ENCODE measurements around the gene LARGE1.

- TF ChIP-seq, protein P1, sequence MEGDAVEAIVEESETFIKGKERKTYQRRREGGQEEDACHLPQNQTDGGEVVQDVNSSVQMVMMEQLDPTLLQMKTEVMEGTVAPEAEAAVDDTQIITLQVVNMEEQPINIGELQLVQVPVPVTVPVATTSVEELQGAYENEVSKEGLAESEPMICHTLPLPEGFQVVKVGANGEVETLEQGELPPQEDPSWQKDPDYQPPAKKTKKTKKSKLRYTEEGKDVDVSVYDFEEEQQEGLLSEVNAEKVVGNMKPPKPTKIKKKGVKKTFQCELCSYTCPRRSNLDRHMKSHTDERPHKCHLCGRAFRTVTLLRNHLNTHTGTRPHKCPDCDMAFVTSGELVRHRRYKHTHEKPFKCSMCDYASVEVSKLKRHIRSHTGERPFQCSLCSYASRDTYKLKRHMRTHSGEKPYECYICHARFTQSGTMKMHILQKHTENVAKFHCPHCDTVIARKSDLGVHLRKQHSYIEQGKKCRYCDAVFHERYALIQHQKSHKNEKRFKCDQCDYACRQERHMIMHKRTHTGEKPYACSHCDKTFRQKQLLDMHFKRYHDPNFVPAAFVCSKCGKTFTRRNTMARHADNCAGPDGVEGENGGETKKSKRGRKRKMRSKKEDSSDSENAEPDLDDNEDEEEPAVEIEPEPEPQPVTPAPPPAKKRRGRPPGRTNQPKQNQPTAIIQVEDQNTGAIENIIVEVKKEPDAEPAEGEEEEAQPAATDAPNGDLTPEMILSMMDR (IDR thresholded peaks at IDR 0.05), result no peak
- TF ChIP-seq POLR2A (IDR thresholded peaks at IDR 0.05) (no peak), EP300 (IDR thresholded peaks at IDR 0.05) (no peak)
These were observed 127.4 kb downstream of the LARGE1 start for GRCh38 chr22:33792832-33793231.

All from tibial nerve (tissue), 4 donors.